22Rv1 (cell line): ENCODE results near the gene SNRPD2.

Experiments used
- CTCF ChIP-seq: fragments of 450-650 bp; IDR thresholded peaks from 2 replicates; pipeline ENCODE4 v1.5.1; 2017; ENCODE audit warnings: mild to moderate bottlenecking
- ZFX ChIP-seq: fragments of 450-650 bp; IDR thresholded peaks from 2 replicates; pipeline ENCODE4 v1.6.1; 2017; ENCODE audit warnings: antibody characterized with exemption, borderline replicate concordance

- TF ChIP-seq CTCF, result no peak
- TF ChIP-seq ZFX, result no peak
Measured at GRCh38 chr19:45650722-45651121, 41.0 kb downstream of the SNRPD2 start.
